ENCODE data around the gene ERG28.

ERG28 gene

DNA sequence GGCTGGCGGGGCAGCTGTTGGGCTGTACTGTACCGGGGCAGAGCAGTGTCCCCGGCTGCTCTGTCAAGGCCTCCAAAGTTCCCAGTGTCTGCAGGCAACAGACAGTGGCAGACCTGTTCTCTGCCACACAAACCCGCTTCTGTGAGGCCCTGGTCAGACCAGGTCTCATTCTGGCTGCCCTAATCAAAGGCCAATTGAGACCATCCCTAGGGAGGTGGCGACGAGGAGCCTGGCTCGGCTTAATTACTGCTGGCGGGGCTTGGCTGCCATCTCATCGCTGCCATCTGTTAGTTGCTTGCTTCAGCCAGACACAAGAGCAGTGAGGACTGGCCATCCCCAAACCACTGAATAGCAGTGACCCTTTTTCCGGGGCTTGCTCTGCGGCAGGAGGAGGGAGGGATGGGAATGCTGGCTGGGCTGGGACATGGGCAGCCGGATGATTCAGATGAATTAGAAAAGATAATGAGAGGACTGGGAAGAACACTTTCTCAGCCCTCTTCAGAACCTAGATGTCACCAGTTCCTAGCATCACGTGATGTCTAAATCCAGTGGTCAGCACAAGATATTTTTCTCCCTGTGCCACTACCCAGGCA lies 24.5 kb downstream of the ERG28 start:
- TF ChIP-seq, protein P1, sequence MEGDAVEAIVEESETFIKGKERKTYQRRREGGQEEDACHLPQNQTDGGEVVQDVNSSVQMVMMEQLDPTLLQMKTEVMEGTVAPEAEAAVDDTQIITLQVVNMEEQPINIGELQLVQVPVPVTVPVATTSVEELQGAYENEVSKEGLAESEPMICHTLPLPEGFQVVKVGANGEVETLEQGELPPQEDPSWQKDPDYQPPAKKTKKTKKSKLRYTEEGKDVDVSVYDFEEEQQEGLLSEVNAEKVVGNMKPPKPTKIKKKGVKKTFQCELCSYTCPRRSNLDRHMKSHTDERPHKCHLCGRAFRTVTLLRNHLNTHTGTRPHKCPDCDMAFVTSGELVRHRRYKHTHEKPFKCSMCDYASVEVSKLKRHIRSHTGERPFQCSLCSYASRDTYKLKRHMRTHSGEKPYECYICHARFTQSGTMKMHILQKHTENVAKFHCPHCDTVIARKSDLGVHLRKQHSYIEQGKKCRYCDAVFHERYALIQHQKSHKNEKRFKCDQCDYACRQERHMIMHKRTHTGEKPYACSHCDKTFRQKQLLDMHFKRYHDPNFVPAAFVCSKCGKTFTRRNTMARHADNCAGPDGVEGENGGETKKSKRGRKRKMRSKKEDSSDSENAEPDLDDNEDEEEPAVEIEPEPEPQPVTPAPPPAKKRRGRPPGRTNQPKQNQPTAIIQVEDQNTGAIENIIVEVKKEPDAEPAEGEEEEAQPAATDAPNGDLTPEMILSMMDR (IDR thresholded peaks at IDR 0.05; ENCODE audit: extremely low read depth, missing control alignments): no peak
- no peak for DNase-seq (ENCODE audit: low spot score)

DNA sequence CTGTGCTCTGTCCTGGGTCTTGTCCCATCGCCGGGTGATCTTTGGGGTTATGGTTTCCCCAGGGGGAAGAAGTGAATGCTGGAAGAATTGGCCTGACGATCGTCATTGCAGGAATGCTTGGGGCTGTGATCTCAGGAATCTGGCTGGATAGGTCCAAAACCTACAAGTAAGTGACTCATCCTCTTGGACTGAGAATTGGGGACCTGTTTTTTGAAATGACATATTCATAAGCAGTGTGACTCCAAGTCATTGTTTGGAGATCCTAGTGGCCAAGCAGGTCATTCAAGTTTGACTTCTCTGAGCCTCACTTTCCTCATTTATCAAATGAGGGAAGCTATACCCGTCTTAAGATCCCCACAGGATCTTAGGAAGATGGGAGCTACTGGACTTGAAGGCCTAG lies 25.8 kb downstream of the ERG28 start:
- TF ChIP-seq, protein P1 (IDR thresholded peaks at IDR 0.05; ENCODE audit: extremely low read depth, missing control alignments): no peak
- DNase-seq (ENCODE audit: low spot score): no peak

DNA sequence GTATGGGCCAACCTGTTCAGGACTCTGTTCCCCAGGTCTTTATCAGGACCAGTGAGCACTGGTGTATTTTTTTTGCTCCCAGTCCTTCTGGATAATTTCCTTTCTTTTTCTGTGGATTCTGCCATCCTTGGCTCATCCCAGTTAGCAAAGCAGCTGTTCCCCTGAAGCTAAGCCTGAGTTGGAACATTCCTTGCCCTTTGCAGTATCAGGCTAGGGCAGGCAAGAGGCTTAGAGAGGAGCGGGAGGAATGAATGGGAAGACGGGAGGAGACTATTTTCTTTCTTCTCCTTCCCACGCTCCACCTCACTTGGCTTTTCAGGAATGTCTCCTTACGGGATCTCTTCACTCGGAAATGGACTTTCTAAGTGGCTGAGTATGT lies 29.2 kb downstream of the ERG28 start:
- DNase-seq (ENCODE audit: low spot score): no peak
- TF ChIP-seq, protein P1 (IDR thresholded peaks at IDR 0.05; ENCODE audit: extremely low read depth, missing control alignments): no peak

DNA sequence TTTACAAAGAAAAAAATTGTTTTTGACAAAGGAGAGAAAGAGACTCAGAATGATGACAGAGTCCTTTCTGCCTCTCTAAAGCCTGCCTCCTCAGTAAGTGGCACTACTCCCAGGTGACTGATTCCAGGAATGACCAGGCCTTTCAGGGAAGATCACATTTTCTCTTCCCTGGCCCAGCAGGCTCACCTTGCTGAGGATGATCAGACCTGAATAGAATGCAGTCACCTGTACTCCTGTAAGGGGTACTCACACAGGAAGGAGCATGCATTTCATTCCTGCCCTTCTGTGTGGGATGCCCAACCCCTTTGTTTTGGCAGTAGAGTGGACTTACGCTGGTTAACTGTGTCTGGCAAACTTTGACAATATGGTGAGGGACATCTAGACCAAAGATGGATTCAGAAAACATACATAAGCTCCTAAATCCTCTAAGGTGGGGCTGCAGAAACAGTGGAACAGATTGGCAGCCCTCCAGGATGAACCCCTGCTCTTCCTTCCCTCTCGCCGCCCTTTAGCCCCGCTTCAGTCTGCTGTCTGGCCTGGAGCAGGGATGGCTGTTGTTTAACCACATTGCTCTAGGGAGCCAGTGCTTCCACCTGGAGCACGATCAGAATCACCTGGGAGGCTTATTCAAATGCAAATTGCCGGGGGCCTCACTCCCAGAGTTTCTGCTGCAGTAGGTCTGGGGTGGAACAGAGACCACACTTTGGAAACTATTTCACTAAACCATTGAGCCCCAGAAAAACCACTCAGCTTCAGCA lies 29.8 kb downstream of the ERG28 start:
- TF ChIP-seq, protein P1 (IDR thresholded peaks at IDR 0.05; ENCODE audit: extremely low read depth, missing control alignments): no peak
- DNase-seq (ENCODE audit: low spot score): no peak

DNA sequence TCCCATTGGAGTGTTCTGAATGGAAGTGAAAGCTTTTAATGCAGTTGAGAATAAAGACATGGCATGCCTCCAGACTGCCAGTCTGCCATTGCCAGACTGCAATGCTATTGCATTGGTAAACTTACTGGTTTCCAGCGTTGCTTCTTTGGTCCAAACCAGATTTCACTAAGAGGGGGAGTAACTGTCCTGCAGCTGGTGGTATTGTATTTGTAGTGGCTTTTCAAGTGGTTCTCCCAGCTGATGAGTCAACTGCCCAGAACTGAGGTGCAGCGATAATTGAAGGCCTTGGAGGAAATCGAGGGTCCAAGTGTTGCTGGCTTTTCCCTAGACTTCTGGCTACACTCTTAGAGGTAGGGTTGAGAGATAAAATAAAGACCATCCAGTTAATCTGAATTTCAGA lies 31.9 kb downstream of the ERG28 start:
- no peak for DNase-seq (ENCODE audit: low spot score)
- TF ChIP-seq, protein P1 (IDR thresholded peaks at IDR 0.05; ENCODE audit: extremely low read depth, missing control alignments): no peak

DNA sequence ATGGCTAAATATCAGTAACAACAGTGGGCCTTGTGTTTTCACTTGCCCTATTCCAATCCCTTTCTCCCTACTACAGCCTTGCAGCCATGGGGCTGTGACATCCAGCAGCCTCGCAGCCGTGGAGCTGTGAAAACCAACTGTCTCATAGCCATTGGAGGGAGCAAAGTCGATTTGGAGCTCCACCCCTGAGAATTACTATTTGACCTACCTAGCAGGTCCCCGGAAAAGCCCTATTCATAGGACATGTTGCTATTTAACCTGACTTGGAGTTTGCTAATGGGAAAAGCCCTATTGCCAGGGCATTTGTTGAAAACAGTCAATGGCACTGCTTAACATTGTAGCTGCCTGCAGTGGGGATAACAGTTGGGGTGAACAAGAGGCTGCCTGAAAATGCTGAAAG lies 33.3 kb downstream of the ERG28 start:
- DNase-seq (ENCODE audit: low spot score): no peak
- TF ChIP-seq, protein P1 (IDR thresholded peaks at IDR 0.05; ENCODE audit: extremely low read depth, missing control alignments): no peak

DNA sequence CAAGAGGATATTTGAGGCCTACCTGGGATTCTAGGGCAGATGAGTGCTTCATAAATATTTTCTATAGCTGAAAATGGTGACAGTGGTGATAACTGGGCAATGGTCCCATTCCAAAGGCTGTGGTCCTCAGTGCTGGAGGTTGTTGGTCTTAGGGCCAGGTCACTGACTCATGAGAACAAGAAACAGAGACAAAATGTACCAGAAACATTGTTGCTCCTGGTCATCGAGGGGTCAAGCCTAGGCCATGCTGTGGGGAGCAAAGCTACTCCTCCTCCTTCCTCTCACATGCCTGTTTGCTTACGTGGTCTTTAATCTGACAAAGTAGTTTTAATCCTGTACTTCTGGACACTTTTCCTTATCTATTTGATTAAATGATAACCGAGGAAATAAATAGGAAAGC lies 33.8 kb downstream of the ERG28 start:
- no peak for DNase-seq (ENCODE audit: low spot score)
- TF ChIP-seq, protein P1 (IDR thresholded peaks at IDR 0.05; ENCODE audit: extremely low read depth, missing control alignments): no peak

Measured in GM20000 (cell line).